Mucosa of rectum (tissue), 2 donors: Measurements from ENCODE around the gene RIMS4.
A peak's percentile ranks its signal among the peaks of the same experiment; 100 is the strongest.

ENCODE experiments used
- H3K27ac ChIP-seq, 2 donors: one replicate each; pipeline ENCODE4 v1.7.0; 2013; ENCODE audit warnings: inconsistent platforms in 2 of 2, low read depth in 2 of 2, low read length in 2 of 2
- H3K27me3 ChIP-seq, 2 donors: one replicate each; pipeline ENCODE4 v1.7.0; 2013; ENCODE audit warnings: low read length in 2 of 2; ENCODE audit not compliant: control insufficient read depth in 2 of 2, insufficient read depth in 2 of 2
- H3K36me3 ChIP-seq, 2 donors: one replicate each; pipeline ENCODE4 v1.7.0; 2013; ENCODE audit warnings: low read length in 2 of 2; ENCODE audit not compliant: control insufficient read depth in 2 of 2, insufficient read depth in 2 of 2
- H3K4me1 ChIP-seq, 2 donors: one replicate each; pipeline ENCODE4 v1.7.0; 2013; ENCODE audit warnings: low read length in 2 of 2, mild to moderate bottlenecking in 1 of 2; ENCODE audit not compliant: control insufficient read depth in 2 of 2, insufficient read depth in 2 of 2
- H3K4me3 ChIP-seq, 2 donors: one replicate each; pipeline ENCODE4 v1.7.0; 2013; ENCODE audit warnings: low read length in 2 of 2
- H3K9ac ChIP-seq, 2 donors: one replicate each; pipeline ENCODE4 v1.7.0; 2013; ENCODE audit warnings: low read length in 2 of 2, low read depth in 1 of 2, mild to moderate bottlenecking in 1 of 2
- H3K9me3 ChIP-seq, 2 donors: one replicate each; pipeline ENCODE4 v1.7.0; 2013; ENCODE audit warnings: low read length in 2 of 2; ENCODE audit not compliant: control insufficient read depth in 2 of 2
- donor health status: healthy.
- donor health status: Normal muscosa, but diverticular disease.

RIMS4 gene

GRCh38 chr20:44717986-44718385 lies 92.4 kb downstream of the RIMS4 start:
- Histone ChIP-seq H3K27ac (no peak overlapping the region), H3K4me1 (peaks cover 11 to 13% of the 10 kb centered on the region in 2 donors), H3K27me3 (peaks cover 0 to 3% of the 10 kb centered on the region in 2 donors), H3K9ac (no peak overlapping the region), H3K9me3 (no peaks in the 10 kb centered on the region), H3K4me3 (no peak overlapping the region), H3K36me3 (no peaks in the 10 kb centered on the region)

- H3K36me3 ChIP-seq, result no peaks in the 10 kb centered on the region
- H3K27me3 ChIP-seq, result peaks cover 0 to 3% of the 10 kb centered on the region in 2 donors
- no peak overlapping the region for H3K4me3 ChIP-seq
- H3K9me3 ChIP-seq, result no peaks in the 10 kb centered on the region
- no peak overlapping the region for H3K27ac ChIP-seq
- H3K4me1 ChIP-seq, result peaks cover 11 to 13% of the 10 kb centered on the region in 2 donors
- H3K9ac ChIP-seq, result no peak overlapping the region
Measured at GRCh38 chr20:44716309-44717106, 93.8 kb downstream of the RIMS4 start.

GRCh38 chr20:44715499-44716308 lies 94.6 kb downstream of the RIMS4 start:
- H3K4me3 ChIP-seq, result peak overlapping the region in 1 of 2 donors; percentile 42
- no peaks in the 10 kb centered on the region for H3K9me3 ChIP-seq
- peaks cover 11 to 13% of the 10 kb centered on the region in 2 donors for H3K4me1 ChIP-seq
- no peaks in the 10 kb centered on the region for H3K36me3 ChIP-seq
- no peak overlapping the region for H3K9ac ChIP-seq
- no peak overlapping the region for H3K27ac ChIP-seq
- H3K27me3 ChIP-seq, result peaks cover 0 to 3% of the 10 kb centered on the region in 2 donors

GRCh38 chr20:44714701-44715498 lies 95.4 kb downstream of the RIMS4 start, which contains the start of gene CCN5:
Gene CCN5 (plus strand): TSS chr20:44715369. CDS start chr20:44715391, 22 bp downstream.
- peak within 1 kb of the TSS; percentile 38 to 42 for H3K4me3 ChIP-seq

GRCh38 chr20:44714102-44714700 lies 96.1 kb downstream of the RIMS4 start:
- Histone ChIP-seq H3K9me3 (no peaks in the 10 kb centered on the region), H3K4me3 (no peak overlapping the region), H3K9ac (no peak overlapping the region), H3K4me1 (peaks cover 11 to 13% of the 10 kb centered on the region in 2 donors), H3K36me3 (no peaks in the 10 kb centered on the region), H3K27me3 (peaks cover 0 to 3% of the 10 kb centered on the region in 2 donors), H3K27ac (peak overlapping the region in 1 of 2 donors; percentile 27)

More at GRCh38 chr20:44714701-44715498, 95.4 kb downstream of the RIMS4 start, which contains the start of gene CCN5:
- H3K9ac ChIP-seq, result no peak within 1 kb of the TSS
- peaks cover 0 to 3% of the 10 kb centered on the region in 2 donors for H3K27me3 ChIP-seq
- no peaks in the 10 kb centered on the region for H3K36me3 ChIP-seq
- peaks cover 11 to 13% of the 10 kb centered on the region in 2 donors for H3K4me1 ChIP-seq
- H3K9me3 ChIP-seq, result no peaks in the 10 kb centered on the region
- H3K27ac ChIP-seq, result peak within 1 kb of the TSS; percentile 3 to 27

GRCh38 chr20:44711237-44711636 lies 99.1 kb downstream of the RIMS4 start:
- Histone ChIP-seq H3K27ac (no peak overlapping the region), H3K36me3 (no peaks in the 10 kb centered on the region), H3K9ac (no peak overlapping the region), H3K4me1 (peaks cover 11 to 13% of the 10 kb centered on the region in 2 donors), H3K27me3 (no peaks in the 10 kb centered on the region), H3K9me3 (no peaks in the 10 kb centered on the region), H3K4me3 (no peak overlapping the region)

- peaks cover 6 to 7% of the 10 kb centered on the region in 2 donors for H3K4me1 ChIP-seq
- no peaks in the 10 kb centered on the region for H3K27me3 ChIP-seq
- no peaks in the 10 kb centered on the region for H3K36me3 ChIP-seq
- no peak overlapping the region for H3K9ac ChIP-seq
- H3K9me3 ChIP-seq, result no peaks in the 10 kb centered on the region
- H3K4me3 ChIP-seq, result no peak overlapping the region
- H3K27ac ChIP-seq, result no peak overlapping the region
Measured at GRCh38 chr20:44709797-44710196, 100.5 kb downstream of the RIMS4 start.

GRCh38 chr20:44709380-44709779 lies 101.0 kb downstream of the RIMS4 start:
- H3K9me3 ChIP-seq, result no peaks in the 10 kb centered on the region
- H3K9ac ChIP-seq, result no peak overlapping the region
- no peak overlapping the region for H3K27ac ChIP-seq
- peaks cover 3% of the 10 kb centered on the region in 2 donors for H3K4me1 ChIP-seq
- no peaks in the 10 kb centered on the region for H3K27me3 ChIP-seq
- no peaks in the 10 kb centered on the region for H3K36me3 ChIP-seq
- H3K4me3 ChIP-seq, result no peak overlapping the region

GRCh38 chr20:44707018-44707579 lies 103.2 kb downstream of the RIMS4 start:
- no peaks in the 10 kb centered on the region for H3K9me3 ChIP-seq
- peaks cover 4 to 6% of the 10 kb centered on the region in 2 donors for H3K4me1 ChIP-seq
- H3K36me3 ChIP-seq, result no peaks in the 10 kb centered on the region
- no peak overlapping the region for H3K27ac ChIP-seq
- no peak overlapping the region for H3K4me3 ChIP-seq
- no peak overlapping the region for H3K9ac ChIP-seq
- H3K27me3 ChIP-seq, result no peaks in the 10 kb centered on the region
